HG03025 (cell line): ENCODE measurements around the gene F5.

Experiments
- ATAC-seq: cut with Tn5 transposase; IDR thresholded peaks from one replicate; pipeline ENCODE4 v1.9.1; 2021; ENCODE audit warnings: mild to moderate bottlenecking, moderate library complexity; ENCODE audit not compliant: unreplicated experiment, low FRiP score

F5 gene

DNA sequence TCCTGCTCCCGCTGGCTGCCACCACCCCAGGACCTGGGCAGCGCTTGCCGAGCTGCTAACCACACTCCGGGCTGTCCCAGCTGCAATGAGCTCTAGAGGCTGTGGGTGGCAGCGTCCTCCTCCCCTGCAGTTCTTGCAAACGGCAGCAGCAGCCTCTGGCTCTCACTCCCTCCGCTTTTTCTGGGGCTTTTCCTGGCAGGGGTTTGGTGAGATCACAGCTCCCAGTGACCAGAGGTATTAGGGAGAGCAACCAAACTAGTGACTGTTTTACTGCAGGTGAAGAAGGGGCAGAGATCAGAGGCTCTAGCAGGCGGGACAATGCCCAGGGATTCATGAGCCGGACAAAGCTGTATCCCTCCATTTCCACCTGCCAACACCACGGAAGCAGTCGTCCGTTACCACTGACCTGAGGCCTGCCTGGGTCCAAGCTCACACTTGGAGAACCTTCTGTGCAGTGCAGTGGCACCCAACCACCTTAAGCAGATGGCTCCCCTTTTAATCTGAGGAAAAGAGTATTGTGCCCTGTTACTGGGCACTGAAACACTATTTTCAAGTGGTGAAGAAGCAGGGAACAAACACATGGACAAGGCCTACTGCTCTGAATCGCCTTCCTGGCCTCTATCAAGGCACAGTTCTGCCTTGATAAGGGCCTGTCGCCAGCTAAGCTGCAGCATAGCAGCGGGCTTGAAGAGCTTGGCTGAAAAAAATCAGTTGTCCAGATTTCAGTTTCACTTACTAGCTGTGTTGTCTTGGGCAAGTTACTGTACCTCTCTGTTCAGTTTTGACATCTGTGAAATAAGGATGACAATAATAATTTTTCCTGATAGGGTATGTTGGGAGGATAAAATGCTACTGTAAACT, at the start of gene F5:
Gene F5 (minus strand): TSS at position 87 of the 861 bp plus-strand sequence. CDS start 95 bp downstream, outside the sequence.
- ATAC-seq, result peak; percentile 82

- ATAC-seq, result no peak
Observed at GRCh38 chr1:169634877-169635276, 48.6 kb upstream of the F5 start.

DNA sequence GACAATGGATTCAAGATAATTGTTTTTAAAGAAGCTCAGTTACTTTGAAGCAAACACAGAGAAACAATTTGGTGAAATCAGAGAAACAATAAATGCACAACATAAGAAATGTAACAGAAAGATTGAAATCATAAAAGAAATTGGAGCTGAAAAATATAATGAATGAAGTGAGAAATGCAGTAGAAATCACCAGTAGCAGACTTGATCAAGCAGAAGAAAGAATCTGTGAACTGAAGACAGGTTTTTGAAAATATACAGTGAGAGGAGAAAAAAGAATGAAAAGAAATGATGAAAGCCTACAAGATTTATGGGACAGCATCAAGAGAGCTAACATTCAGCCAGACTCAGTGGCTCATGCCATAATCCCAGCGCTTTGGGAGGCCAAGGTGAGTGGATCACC, 47.9 kb upstream of the F5 start:
- ATAC-seq, result no peak

DNA sequence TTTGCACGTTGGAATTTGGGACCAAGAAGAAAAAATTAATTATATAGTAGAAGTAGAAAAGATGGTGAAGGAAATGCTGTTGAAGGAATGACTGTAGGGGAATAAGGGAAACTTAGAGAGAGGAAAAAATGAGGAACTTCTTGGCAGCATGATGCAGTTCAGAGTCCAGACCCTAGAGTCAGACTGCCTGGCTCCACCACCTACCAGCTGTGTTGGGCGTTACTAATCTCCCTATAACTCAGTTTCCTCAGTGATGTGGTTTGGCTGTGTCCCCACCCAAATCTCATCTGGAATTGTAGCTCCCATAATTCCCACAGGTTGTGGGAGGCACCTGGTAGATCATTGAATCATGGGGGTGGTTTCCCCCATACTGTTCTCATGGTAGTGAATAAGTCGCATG, 45.0 kb upstream of the F5 start:
- ATAC-seq, result no peak

GRCh38 chr1:169630006-169630405, 43.7 kb upstream of the F5 start, which contains the start of gene SELP:
Gene SELP, minus strand, starts transcription at chr1:169630124. Its CDS starts 50 bp downstream, at chr1:169630074.
- ATAC-seq, result no peak

- no peak for ATAC-seq
Observed at GRCh38 chr1:169624912-169625311, 38.6 kb upstream of the F5 start.

DNA sequence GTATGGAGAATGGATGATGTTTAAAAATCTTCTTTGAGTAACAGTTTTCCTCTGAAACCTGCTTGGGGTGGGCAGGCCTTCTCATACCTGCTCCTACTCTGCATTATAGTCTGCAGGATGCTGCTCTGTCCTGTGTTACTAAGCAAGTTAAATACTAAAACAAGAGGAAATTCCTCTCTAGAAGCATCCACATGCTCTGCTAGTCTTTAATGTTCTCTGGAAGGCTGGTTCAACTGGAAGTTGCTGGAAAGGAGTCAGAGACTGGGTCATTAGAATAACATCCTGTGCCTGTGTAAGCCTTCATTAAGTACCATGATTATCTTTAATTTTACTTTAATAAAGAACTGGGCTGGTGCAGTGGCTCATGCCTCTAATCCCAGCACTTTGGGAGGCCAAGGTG, 37.8 kb upstream of the F5 start:
- no peak for ATAC-seq

DNA sequence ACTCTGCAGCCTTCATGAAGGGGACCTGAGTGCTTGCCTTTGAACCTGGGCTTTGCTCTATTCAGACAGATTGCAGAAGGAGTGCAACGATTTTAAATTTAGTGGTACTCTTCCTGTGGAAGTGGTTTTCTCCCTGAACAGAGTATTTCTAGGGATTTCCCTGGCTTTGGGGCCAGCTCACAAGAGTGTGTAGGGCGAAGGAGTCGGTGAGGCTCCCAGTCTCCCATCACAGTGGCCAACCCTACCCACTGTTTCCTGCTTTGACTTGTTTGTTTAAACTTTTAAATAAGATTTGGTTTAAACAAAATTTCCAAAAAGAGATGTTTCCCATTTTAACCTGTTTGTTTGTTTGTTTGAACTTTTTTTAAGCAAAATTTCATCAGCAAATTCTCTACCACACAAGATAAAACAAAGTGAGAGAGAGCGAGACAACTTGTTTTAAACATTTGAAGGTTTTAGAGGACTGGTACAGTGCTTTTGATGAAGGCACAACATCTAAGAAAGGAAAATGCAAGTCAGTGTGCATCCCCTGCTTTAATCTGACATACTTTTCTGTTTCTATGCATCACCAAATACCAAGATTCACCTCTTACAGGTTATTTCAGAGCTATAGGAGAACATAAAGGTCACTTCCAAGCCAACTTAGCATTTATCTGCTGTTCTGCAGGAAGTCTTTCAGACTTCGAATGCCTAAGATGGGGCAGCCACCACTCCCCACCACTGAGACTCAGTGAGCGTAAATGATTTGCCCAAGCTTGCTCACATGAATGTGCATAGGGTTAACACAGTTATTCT, 37.0 kb upstream of the F5 start:
- ATAC-seq, result no peak

DNA sequence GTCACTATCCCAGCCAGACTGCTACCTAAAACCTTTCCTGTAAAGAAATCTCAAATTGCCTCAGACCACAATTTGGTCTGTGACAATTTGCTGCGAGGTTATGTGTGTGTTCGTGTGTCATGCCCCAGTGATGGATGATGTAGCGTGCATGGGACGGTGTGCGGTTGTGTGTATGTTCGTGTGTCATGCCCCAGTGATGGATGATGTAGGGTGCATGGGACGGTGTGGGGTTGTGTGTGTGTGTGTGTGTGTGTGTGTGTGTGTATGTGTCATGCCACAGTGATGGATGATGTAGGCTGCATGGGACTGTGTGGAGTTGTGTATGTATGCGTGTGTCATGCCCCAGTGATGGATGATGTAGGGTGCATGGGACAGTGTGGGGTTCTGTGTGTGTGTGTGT, 34.3 kb upstream of the F5 start:
- no peak for ATAC-seq

GRCh38 chr1:169618367-169618766, 32.1 kb upstream of the F5 start:
- no peak for ATAC-seq

DNA sequence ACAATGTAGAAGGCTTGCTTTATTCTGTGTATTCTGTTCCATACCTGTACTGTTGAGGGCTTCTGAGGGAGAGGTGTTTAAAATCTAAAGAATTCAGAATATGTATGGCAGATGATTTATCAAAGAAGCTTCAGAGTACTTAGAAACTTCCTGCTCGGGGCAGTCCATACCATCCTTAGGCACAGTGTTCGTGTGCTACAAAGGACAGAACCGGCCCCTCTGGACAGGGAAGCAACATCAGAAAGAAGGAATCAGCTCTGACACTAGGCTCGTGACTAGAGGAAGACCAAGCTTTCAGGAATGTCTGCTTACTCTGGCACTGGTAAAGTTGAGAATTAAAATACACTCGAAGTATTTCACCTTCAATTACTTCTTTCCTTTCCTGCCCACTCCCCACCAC, 29.5 kb upstream of the F5 start:
- ATAC-seq, result no peak

DNA sequence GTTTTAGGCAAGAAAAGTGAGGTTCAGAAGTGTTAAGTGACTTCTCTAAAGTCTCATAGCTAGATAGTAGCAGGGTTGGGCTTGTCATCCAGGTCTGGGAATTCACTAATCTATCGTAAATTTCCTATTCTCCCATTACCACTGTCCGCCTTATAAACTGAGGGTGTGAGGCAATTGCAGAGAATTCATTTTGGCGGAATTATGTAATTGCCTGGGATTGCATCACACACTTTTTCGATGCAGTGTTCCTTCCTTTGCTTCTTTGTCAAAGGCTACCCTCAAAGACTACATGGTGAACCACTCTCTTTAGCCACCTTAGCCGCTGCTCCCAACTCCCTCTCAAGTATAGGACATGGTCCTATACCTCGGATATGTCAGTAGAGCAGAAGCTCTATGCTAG, 24.6 kb upstream of the F5 start:
- no peak for ATAC-seq

DNA sequence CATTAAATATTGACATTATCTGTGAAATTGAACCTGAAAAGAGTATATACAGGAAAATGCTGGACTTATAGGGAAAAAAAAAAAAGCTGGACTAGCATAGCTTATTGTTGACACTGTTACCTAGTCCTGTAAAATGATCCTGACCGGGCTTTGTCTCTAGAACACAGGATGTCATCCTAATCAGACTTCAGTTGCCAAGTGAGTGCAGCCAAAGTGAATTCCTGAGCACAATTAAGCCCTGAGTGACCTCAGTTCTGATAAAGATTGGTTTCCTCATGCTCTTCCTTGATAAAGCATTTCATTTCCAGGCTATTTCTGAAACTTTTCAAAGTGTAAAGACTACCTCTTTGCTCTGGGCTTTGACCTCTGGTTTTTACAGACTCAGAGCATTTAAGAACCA, 23.8 kb upstream of the F5 start:
- no peak for ATAC-seq

DNA sequence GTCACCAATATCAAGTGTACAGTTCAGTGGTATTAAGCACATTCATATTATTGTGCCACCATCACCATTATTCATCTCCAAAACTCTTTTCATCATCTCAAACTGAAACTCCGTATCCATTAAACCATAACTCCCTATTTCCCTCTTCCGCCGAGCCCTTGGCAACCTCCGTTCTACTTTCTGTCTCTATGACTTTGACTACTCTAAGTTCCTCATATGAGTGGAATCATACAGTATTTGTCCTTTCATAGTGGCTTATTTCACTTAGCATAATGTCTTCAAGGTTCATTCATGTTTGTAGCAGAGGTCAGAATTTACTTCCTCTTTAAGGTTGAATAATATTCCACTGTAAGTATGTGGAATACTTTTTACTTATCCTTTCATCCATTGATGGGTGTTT, 21.9 kb upstream of the F5 start:
- no peak for ATAC-seq

DNA sequence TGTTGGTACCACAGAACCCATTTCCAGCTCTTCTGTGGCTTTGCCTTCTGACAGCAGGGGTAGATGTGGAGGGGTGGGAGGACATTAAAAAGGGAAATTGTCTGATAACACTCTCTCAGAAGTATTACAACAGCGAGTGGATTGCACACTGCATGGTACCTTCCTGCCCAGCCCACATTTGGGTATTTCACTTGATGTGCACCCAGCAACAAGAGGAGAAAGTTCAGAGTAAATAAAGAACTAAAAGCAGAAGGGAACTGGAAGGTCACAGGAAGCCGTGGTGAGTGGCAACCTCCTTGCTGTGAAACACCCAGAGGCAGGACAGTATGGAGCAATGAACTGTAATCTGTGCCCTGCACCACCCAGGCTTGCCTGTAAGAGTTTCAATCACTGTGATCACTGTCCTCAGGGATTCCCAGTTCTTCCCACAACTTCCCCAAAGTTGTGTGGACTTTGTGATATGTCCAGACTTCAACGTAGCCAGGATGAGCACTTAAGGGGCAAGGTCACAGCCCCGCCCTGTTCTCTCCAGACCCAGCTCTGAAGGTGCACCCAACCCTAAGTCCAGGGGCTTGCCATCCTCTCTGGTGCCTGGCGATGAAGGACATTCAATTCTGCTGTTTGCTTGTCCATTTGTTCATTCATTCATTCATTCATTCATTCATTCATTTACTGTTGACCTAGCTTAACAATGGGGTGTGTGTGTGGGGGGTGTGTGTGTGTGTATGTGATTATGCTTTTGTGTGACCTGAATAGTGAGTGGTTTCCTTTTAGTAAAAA, 18.7 kb upstream of the F5 start:
- ATAC-seq, result no peak

- no peak for ATAC-seq
Observed at GRCh38 chr1:169601096-169601881, 15.0 kb upstream of the F5 start.

DNA sequence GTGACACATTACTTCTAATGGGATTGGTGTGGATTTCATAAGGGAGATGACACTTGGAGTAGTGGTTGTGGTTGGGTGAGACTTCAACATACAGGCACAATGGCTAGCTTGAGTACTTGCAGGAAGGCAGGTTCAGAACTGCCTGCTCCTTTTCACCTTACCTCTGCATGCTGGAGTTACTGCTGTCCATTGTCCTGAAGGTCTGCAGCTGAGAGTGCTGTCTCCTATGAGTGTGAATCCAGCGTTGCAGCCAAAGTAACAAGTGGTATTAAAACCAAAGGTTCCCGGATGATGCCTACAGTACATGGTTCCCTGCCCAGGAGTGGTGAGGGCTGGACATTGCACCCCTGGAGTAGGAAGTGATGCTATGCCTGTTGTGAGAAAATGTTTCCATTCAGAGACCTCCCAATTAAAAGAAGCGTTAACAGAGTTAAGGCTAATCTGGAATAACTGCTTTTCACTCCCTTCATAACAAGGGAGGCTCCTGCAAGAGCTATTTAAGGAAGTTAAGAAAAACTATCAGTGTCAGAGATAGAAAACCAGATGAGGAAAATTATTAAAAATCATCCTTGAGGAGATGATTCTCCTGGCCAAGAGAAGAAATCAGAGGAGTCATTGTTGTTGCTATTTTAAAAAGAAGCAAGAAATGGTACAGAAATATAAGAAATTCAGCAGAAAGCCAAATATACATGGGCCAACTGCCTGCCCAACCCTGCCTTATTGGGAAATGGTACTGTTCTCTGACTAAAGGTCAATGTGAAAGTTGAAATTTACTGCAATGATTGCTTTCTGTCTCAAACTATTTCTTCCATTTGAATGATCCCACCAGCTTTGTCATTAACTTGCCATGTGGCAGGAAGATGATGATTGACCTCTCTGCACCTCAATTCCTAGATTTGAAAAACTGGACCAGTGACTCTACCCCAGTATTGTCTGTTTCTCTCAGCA, 9.8 kb upstream of the F5 start:
- no peak for ATAC-seq

- no peak for ATAC-seq
Observed at GRCh38 chr1:169594391-169594790, 8.1 kb upstream of the F5 start.

- no peak for ATAC-seq
Observed at GRCh38 chr1:169590932-169591331, 4.7 kb upstream of the F5 start.
